NAMALWA (cell line): ENCODE data around the gene DNAJC6.
"Not testable (repeated sequence)": the region's sequence is repeated elsewhere in the genome, so short reads cannot be mapped to it uniquely, and the experiment has no call there.

Experiments
- DNase-seq: peaks from one replicate; pipeline ENCODE4 v3.0.0-alpha.2; 2015; ENCODE audit warnings: low spot score

Gene DNAJC6

GRCh38 chr1:65309304-65310077 lies at the start of gene DNAJC6:
Gene DNAJC6 (plus strand): TSS chr1:65309543. CDS start chr1:65309746, 203 bp downstream.
- DNase-seq: no peak

- no peak for DNase-seq
These were observed 49.5 kb upstream of the DNAJC6 start for GRCh38 chr1:65259816-65260215.

- no peak for DNase-seq
These were observed 48.4 kb upstream of the DNAJC6 start for GRCh38 chr1:65260851-65261473.

- DNase-seq: no peak
These were observed 46.1 kb upstream of the DNAJC6 start for GRCh38 chr1:65263286-65263685.

- DNase-seq: no peak
These were observed 45.0 kb upstream of the DNAJC6 start for GRCh38 chr1:65264197-65264929.

GRCh38 chr1:65265296-65265650 lies 44.1 kb upstream of the DNAJC6 start:
- DNase-seq: no peak

- no peak for DNase-seq
These were observed 43.5 kb upstream of the DNAJC6 start for GRCh38 chr1:65265651-65266351.

GRCh38 chr1:65266476-65266875 lies 42.9 kb upstream of the DNAJC6 start:
- DNase-seq: no peak

GRCh38 chr1:65267271-65267670 lies 42.1 kb upstream of the DNAJC6 start:
- DNase-seq: no peak

- no peak for DNase-seq
These were observed 41.7 kb upstream of the DNAJC6 start for GRCh38 chr1:65267683-65268082.

- DNase-seq: no peak
These were observed 39.7 kb upstream of the DNAJC6 start for GRCh38 chr1:65269612-65270011.

- DNase-seq: no peak
These were observed 33.0 kb upstream of the DNAJC6 start for GRCh38 chr1:65276197-65276939.

- DNase-seq: no peak
These were observed 31.6 kb upstream of the DNAJC6 start for GRCh38 chr1:65277605-65278347.

GRCh38 chr1:65278376-65279069 lies 30.8 kb upstream of the DNAJC6 start:
- DNase-seq: no peak

- no peak for DNase-seq
These were observed 30.1 kb upstream of the DNAJC6 start for GRCh38 chr1:65279070-65279779.

- DNase-seq: peak; percentile 43
These were observed 27.5 kb upstream of the DNAJC6 start for GRCh38 chr1:65281846-65282245.

GRCh38 chr1:65284229-65284628 lies 25.1 kb upstream of the DNAJC6 start:
- no peak for DNase-seq

- DNase-seq: no peak
These were observed 19.9 kb upstream of the DNAJC6 start for GRCh38 chr1:65289449-65289848.

GRCh38 chr1:65291818-65292217 lies 17.5 kb upstream of the DNAJC6 start:
- not testable (repeated sequence) for DNase-seq
